Bronchial epithelial cell (primary cell): Measurements from ENCODE around the gene MAPT. TPM values are rescaled to one million over a fixed set of nuclear protein-coding genes. Genes with fewer than 3 reads are reported as not detected.

Experiments used
- DNase-seq: peaks from one replicate; pipeline ENCODE4 v3.0.0-alpha.2; 2010; ENCODE audit warnings: low read depth
- FAIRE-seq: peaks from 2 replicates; lab custom pipeline; 2011; peaks lifted over from hg19 to GRCh38; lab: Jason Lieb, UNC
- H3K27me3 ChIP-seq: 2 replicates; pipeline ENCODE4 v1.5.1; 2011; ENCODE audit warnings: low read length; ENCODE audit not compliant: control insufficient read depth, insufficient read depth
- H3K36me3 ChIP-seq: 2 replicates; pipeline ENCODE4 v1.5.1; 2011; ENCODE audit warnings: low read length; ENCODE audit not compliant: control insufficient read depth, insufficient read depth
- H3K4me3 ChIP-seq: 2 replicates; pipeline ENCODE4 v1.5.1; 2011; ENCODE audit warnings: mild to moderate bottlenecking, low read depth, low read length, control low read depth
- total RNA-seq: library from RNA; depleted of rRNA; stranded (reverse); fragments of >200 nt; gene quantifications from 2 replicates; pipeline ENCODE4 v1.2.1, GENCODE V29; 2014
- TF ChIP-seq, protein P1 (sequence below): IDR thresholded peaks from 2 replicates; pipeline ENCODE4 v1.5.1; 2011; ENCODE audit warnings: mild to moderate bottlenecking, moderate library complexity, low read length, control low read depth, inconsistent platforms; ENCODE audit not compliant: insufficient read depth, severe bottlenecking

Gene MAPT
- total RNA-seq, 1 donor from 2014 or later = 0.26 TPM

DNA sequence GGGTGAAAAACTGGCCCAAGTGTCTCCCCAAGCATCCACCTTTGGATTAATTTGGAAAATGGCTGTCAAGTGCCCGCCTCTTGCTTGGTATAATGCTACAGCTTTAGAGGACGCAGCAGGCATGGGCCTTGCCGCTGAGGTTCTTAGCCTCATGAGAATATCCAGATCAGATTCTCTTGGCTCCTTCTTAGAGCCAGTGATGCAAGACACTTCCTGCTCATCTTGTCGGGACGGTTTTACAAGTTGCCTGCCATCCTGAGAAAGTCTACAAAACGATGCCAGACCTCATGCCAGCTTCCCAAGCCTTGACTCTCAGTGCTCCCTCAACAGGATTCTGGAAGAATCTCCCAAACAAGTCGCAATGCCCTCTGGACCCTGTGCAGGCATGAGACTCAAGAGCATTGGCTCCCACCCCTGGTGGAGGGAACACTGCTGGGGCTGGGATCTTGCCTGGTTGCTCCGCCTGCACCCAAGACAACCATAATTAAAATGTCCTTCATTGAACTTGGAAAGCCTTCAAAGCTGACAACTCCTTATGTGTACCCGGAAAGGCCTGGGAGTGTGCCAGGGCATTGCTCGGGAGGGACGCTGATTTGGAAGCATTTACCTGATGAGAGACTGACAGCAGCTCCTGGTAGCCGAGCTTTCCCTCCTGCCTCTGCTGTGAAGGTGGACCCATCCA is 78.9 kb downstream of the MAPT start:
- no peaks in the 10 kb centered on the region for H3K36me3 ChIP-seq
- TF ChIP-seq, protein P1, sequence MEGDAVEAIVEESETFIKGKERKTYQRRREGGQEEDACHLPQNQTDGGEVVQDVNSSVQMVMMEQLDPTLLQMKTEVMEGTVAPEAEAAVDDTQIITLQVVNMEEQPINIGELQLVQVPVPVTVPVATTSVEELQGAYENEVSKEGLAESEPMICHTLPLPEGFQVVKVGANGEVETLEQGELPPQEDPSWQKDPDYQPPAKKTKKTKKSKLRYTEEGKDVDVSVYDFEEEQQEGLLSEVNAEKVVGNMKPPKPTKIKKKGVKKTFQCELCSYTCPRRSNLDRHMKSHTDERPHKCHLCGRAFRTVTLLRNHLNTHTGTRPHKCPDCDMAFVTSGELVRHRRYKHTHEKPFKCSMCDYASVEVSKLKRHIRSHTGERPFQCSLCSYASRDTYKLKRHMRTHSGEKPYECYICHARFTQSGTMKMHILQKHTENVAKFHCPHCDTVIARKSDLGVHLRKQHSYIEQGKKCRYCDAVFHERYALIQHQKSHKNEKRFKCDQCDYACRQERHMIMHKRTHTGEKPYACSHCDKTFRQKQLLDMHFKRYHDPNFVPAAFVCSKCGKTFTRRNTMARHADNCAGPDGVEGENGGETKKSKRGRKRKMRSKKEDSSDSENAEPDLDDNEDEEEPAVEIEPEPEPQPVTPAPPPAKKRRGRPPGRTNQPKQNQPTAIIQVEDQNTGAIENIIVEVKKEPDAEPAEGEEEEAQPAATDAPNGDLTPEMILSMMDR = no peak
- FAIRE-seq (peak; percentile 28), DNase-seq (no peak)
- no peak overlapping the region for H3K4me3 ChIP-seq
- H3K27me3 ChIP-seq = peaks cover 2% of the 10 kb centered on the region

- TF ChIP-seq, protein P1 = no peak
- FAIRE-seq = no peak
- Histone ChIP-seq H3K4me3 (no peak overlapping the region), H3K27me3 (peaks cover 2% of the 10 kb centered on the region), H3K36me3 (no peaks in the 10 kb centered on the region)
- DNase-seq = no peak
Observed at GRCh38 chr17:45973946-45974859, 79.8 kb downstream of the MAPT start.

DNA sequence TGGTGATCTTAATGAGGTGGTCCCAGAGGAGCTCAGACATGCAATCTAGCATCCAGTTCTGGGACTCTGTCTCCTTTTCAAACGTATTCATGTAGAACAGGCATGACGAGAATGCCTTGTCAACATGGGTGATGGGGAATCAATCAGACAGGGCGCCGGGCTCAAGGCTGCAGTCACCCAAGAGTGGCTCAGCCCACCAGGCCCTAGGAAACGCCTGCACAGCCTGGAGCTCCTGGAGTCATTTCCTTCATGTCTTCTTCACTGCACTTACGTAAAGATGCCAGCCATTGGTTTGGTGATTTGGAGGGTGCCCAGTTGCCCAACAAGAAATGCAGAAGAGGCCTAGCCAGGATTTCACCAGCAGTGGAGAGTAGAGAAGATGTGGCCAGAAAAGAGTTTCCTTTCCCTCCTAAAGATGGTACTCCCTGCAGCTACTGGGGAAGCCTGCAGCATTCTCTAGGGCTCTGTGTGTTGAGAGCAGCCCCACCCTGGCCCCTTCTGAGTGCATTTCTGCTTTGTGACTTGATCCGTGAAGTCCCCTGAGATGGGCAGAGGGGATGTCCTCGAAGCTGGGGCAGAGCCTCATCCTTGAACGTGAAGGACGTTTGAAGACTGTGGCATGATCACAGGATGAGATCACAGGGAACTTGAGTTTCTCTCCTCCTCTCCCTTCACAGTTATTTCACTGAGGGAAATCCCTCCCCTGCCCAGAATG is 80.7 kb downstream of the MAPT start:
- peak; percentile 64 for FAIRE-seq
- no peaks in the 10 kb centered on the region for H3K36me3 ChIP-seq
- no peak for DNase-seq
- H3K27me3 ChIP-seq = peaks cover 2% of the 10 kb centered on the region
- H3K4me3 ChIP-seq = no peak overlapping the region
- TF ChIP-seq, protein P1 = no peak

DNA sequence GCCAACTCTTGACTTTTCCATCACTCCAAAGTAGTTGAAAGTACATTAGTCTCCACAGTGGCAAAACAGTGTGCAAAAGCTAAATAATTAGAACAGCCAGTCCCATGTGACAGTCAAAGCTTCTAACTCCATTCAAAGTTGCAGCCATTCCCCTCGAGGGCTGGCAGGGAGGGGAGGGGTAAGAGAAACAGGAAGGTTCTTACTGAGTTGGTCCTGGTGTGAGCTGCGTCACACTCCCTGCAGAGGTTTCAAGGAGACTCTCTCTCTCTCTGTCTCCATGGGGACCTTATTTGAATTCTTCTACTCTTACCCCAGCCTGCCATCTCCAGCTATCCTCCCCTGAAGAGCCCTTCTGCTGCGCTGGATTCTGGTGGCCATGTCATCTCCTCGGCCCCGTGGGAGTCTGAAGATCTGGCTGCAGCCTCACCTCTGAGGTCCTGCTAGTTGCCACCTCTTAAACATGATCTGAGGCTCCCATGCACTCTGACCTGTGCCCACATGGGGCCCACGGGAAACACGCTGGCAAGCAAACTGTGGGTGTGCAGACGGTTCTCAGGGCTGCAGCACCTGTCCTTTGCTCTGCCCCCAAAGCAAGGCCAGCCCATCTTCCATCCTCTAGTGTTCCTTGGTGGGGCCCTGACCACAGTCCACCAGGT is 81.4 kb downstream of the MAPT start:
- Histone ChIP-seq H3K4me3 (no peak overlapping the region), H3K36me3 (no peaks in the 10 kb centered on the region), H3K27me3 (peaks cover 2% of the 10 kb centered on the region)
- FAIRE-seq (no peak), DNase-seq (no peak)
- TF ChIP-seq, protein P1 = no peak

DNA sequence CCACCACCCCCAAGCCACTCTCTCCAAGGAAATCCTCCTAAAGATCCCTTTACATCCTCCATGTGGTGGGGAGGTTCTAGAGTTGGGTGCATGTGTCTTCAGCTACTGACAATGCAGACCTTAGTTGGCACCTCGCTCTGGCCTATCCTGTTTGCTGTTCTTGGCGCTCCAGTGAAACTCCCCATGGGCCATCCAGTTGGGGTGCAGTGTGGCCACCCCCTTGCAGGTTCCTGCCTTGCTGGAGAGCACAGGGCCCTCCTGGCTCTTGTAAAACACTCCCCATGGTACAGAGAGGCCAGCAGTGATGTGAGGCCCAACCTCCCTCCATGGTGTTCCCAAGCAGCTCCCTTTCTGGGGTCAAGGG is 82.0 kb downstream of the MAPT start:
- FAIRE-seq (no peak), DNase-seq (no peak)
- Histone ChIP-seq H3K36me3 (no peaks in the 10 kb centered on the region), H3K4me3 (no peak overlapping the region), H3K27me3 (peaks cover 2% of the 10 kb centered on the region)
- TF ChIP-seq, protein P1 = no peak
